Activated CD4-positive, alpha-beta T cell treated with anti-CD3 and anti-CD28 coated beads, Interleukin-10, Interleukin-2, amounts not matched to agents 100 ng/mL and 50 ng/mL, durations not matched to agents 16 hours and 8 hours (primary cell): ENCODE results near the gene KLK2.
A peak's percentile ranks its signal among the peaks of the same experiment; 100 is the strongest.

Source experiments
- DNase-seq: peaks from one replicate; pipeline ENCODE4 v3.0.0-alpha.2; 2020

The KLK2 gene

GRCh38 chr19:50851620-50852019 is 21.6 kb upstream of the KLK2 start:
- DNase-seq, result no peak

GRCh38 chr19:50854636-50855410 is 18.4 kb upstream of the KLK2 start, which contains the start of gene KLK3:
Gene KLK3 (plus strand): TSS chr19:50854915. CDS start chr19:50854956, 41 bp downstream.
- no peak for DNase-seq

DNA sequence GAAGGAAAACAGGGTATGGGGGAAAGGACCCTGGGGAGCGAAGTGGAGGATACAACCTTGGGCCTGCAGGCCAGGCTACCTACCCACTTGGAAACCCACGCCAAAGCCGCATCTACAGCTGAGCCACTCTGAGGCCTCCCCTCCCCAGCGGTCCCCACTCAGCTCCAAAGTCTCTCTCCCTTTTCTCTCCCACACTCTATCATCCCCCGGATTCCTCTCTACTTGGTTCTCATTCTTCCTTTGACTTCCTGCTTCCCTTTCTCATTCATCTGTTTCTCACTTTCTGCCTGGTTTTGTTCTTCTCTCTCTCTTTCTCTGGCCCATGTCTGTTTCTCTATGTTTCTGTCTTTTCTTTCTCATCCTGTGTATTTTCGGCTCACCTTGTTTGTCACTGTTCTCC is 15.9 kb upstream of the KLK2 start:
- DNase-seq, result no peak

- DNase-seq, result no peak
Observed at GRCh38 chr19:50858886-50859285, 14.4 kb upstream of the KLK2 start.

DNA sequence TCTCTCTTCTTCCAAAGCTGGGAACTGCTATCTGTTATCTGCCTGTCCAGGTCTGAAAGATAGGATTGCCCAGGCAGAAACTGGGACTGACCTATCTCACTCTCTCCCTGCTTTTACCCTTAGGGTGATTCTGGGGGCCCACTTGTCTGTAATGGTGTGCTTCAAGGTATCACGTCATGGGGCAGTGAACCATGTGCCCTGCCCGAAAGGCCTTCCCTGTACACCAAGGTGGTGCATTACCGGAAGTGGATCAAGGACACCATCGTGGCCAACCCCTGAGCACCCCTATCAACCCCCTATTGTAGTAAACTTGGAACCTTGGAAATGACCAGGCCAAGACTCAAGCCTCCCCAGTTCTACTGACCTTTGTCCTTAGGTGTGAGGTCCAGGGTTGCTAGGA is 13.4 kb upstream of the KLK2 start:
- no peak for DNase-seq

DNA sequence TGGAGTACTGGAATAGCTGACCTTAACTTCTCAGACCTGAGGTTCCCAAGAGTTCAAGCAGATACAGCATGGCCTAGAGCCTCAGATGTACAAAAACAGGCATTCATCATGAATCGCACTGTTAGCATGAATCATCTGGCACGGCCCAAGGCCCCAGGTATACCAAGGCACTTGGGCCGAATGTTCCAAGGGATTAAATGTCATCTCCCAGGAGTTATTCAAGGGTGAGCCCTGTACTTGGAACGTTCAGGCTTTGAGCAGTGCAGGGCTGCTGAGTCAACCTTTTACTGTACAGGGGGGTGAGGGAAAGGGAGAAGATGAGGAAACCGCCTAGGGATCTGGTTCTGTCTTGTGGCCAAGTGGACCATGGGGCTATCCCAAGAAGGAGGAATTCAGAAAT is 12.2 kb upstream of the KLK2 start:
- no peak for DNase-seq

GRCh38 chr19:50861496-50862286 is 11.5 kb upstream of the KLK2 start:
- DNase-seq, result no peak

- no peak for DNase-seq
Observed at GRCh38 chr19:50869479-50869878, 3.8 kb upstream of the KLK2 start.

DNA sequence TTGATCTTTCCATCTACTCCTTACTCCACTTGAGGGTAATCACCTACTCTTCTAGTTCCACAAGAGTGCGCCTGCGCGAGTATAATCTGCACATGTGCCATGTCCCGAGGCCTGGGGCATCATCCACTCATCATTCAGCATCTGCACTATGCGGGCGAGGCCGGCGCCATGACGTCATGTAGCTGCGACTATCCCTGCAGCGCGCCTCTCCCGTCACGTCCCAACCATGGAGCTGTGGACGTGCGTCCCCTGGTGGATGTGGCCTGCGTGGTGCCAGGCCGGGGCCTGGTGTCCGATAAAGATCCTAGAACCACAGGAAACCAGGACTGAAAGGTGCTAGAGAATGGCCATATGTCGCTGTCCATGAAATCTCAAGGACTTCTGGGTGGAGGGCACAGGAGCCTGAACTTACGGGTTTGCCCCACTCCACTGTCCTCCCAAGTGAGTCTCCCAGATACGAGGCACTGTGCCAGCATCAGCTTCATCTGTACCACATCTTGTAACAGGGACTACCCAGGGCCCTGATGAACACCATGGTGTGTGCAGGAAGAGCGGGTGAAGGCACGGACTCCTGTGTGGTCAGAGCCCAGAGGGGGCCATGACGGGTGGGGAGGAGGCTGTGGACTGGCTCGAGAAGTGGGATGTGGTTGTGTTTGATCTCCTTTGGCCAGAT is 2.7 kb upstream of the KLK2 start:
- peak; percentile 35 for DNase-seq

DNA sequence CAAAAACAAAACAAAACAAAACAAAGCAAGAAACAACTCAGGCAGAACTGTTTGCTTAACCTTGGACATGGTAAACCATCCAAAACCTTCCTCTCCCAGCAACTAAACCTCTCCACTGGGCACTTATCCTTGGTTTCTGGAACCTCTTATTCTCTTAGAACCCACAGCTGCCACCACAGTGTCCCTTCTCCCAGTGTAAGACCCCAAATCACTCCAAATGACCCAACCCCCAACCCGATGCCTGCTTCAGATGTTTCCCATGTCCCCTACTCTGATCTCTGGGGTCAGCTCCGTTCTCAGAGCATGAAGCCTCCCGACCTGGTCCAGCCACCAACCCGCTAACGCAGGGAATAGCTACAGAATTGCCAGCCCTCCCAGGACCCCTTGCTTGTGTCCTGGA is 972 bp downstream of the KLK2 start:
- no peak for DNase-seq

GRCh38 chr19:50875795-50876422 is 2.7 kb downstream of the KLK2 start:
- DNase-seq, result no peak

DNA sequence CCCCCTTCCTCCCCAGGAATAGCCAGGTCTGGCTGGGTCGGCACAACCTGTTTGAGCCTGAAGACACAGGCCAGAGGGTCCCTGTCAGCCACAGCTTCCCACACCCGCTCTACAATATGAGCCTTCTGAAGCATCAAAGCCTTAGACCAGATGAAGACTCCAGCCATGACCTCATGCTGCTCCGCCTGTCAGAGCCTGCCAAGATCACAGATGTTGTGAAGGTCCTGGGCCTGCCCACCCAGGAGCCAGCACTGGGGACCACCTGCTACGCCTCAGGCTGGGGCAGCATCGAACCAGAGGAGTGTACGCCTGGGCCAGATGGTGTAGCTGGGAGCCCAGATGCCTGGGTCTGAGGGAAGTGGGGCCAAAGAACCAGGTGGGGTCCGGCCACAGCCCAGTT is 3.2 kb downstream of the KLK2 start:
- no peak for DNase-seq

DNA sequence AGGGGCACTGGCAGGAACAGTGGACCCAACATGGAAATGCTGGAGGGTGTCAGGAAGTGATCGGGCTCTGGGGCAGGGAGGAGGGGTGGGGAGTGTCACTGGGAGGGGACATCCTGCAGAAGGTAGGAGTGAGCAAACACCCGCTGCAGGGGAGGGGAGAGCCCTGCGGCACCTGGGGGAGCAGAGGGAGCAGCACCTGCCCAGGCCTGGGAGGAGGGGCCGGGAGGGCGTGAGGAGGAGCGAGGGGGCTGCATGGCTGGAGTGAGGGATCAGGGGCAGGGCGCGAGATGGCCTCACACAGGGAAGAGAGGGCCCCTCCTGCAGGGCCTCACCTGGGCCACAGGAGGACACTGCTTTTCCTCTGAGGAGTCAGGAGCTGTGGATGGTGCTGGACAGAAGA is 4.1 kb downstream of the KLK2 start:
- DNase-seq, result no peak

GRCh38 chr19:50878851-50879250 is 5.6 kb downstream of the KLK2 start:
- no peak for DNase-seq

- DNase-seq, result no peak
Observed at GRCh38 chr19:50880241-50880640, 7.0 kb downstream of the KLK2 start.

DNA sequence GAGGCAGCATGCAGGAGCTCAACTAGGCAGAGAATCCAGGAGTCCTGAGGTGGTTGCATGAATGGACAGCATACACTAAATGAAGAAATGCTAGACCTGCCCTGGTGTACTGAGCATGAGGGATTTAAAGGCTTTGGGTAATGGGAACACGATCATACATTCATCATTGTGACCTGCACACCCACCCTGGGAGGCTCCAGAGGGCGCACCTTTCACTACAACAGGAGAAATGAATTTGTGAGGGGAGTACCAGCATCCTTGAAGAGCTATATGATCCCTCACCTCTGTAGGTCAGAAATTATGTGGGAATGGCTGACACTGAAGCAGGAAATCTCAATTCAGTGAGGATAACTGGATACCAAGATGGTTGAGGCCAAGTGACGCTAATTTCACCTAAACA is 8.9 kb downstream of the KLK2 start:
- no peak for DNase-seq

DNA sequence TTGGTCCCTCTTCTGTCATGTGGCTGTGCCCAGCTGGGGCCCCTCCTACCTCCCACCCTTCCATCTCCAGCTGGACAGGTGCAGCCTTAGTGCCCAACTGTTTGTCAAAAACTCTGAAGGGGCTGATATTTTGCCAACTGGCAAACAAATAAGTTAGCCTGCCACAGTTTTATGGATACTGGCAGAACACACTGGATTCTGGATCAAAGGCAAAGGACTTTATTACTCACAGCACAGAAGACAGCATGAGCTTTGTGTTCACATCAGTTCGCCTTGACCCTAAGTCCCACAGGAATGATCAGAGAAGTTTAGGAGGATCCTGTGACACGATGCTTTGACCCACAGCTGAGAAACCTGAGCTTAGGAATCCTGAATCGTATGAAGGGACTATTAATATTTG is 16.4 kb downstream of the KLK2 start:
- DNase-seq, result no peak

- no peak for DNase-seq
Observed at GRCh38 chr19:50890422-50891252, 17.4 kb downstream of the KLK2 start.

GRCh38 chr19:50891253-50891625 is 18.0 kb downstream of the KLK2 start:
- DNase-seq, result no peak

- DNase-seq, result no peak
Observed at GRCh38 chr19:50893047-50893736, 20.0 kb downstream of the KLK2 start.

GRCh38 chr19:50894478-50895356 is 21.5 kb downstream of the KLK2 start:
- no peak for DNase-seq
